ENCODE data around the gene SUMO3. TPM values are rescaled to one million over a fixed set of nuclear protein-coding genes. Genes with fewer than 3 reads are reported as not detected.

SUMO3 gene
- total and polyA plus RNA-seq, 4 donors: 35.1 to 51.0 (median 40.6) TPM

DNA sequence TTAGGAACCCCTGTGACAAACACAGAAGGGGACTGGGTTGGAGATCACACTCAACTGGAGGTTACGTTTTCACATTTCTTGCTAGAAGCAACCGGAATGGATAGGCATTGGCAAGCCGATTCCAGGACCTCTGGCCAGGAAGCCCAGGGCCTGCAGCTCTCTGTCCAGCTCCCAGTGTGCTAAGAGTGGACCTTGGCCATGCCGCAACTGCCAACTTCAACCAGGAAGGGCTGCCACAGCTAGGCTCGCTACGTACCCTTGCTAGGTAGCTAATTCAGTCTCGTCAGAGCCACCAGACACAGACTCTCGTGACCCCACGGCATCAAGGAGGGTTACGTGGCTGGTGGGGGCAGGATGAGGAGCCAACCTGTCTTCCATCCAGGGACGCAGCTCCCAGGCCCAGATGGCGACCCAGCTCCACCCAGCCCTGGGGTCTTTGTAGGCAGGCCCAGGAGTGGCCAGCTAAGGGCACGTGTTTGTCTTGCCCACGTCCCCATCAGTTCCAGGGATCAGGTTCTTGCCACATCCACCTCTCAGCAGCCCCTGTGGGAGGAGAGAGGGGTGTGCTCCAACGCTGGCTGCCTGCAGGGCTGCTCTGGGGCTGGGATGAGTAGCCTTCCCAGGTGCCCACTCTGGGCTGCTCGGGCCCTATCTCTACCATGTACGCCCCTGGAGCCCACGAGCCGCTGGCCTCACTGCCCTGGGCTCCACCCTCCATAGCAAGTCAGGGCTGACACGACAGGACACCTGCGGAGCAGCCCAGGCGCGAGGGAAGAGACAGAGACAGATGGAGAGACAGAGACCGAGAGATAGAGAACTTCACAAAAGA is 55.4 kb downstream of the SUMO3 start:
- peaks cover 4 to 14% (median 7%) of the 10 kb centered on the region in 4 donors for H3K4me1 ChIP-seq (ENCODE audit: control insufficient read depth in 4 of 4, insufficient read depth in 4 of 4, low read length in 3 of 4)
- no peak for DNase-seq (ENCODE audit: low spot score)
- H3K4me3 ChIP-seq (ENCODE audit: low read depth in 1 of 3, low read length in 3 of 3): no peak overlapping the region
- no peaks in the 10 kb centered on the region for H3K36me3 ChIP-seq (ENCODE audit: control insufficient read depth in 4 of 4, insufficient read depth in 3 of 4, low read depth in 1 of 4, low read length in 3 of 4)
- no peaks in the 10 kb centered on the region for H3K9me3 ChIP-seq (ENCODE audit: control insufficient read depth in 4 of 4, low read length in 3 of 4)
- H3K27me3 ChIP-seq (ENCODE audit: control insufficient read depth in 4 of 4, insufficient read depth in 4 of 4, low read length in 3 of 4): no peaks in the 10 kb centered on the region
- 71% methylated on average over 24 of the region's 24 CpGs for WGBS
- H3K27ac ChIP-seq (ENCODE audit: low read depth in 1 of 2, low read length in 2 of 2): no peak overlapping the region
- peak; percentile 83 to 85 for TF ChIP-seq HNF4A (conservative IDR thresholded peaks at IDR 0.05)
- TF ChIP-seq, protein P1, sequence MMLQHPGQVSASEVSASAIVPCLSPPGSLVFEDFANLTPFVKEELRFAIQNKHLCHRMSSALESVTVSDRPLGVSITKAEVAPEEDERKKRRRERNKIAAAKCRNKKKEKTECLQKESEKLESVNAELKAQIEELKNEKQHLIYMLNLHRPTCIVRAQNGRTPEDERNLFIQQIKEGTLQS (IDR thresholded peaks at IDR 0.05): no peak
- no peak for TF ChIP-seq RAD21 (IDR thresholded peaks at IDR 0.05)
- no peak for TF ChIP-seq TAF1 (conservative IDR thresholded peaks at IDR 0.05)
- peak; percentile 50 for TF ChIP-seq HNF4G (IDR thresholded peaks at IDR 0.05)
- TF ChIP-seq, protein P2, sequence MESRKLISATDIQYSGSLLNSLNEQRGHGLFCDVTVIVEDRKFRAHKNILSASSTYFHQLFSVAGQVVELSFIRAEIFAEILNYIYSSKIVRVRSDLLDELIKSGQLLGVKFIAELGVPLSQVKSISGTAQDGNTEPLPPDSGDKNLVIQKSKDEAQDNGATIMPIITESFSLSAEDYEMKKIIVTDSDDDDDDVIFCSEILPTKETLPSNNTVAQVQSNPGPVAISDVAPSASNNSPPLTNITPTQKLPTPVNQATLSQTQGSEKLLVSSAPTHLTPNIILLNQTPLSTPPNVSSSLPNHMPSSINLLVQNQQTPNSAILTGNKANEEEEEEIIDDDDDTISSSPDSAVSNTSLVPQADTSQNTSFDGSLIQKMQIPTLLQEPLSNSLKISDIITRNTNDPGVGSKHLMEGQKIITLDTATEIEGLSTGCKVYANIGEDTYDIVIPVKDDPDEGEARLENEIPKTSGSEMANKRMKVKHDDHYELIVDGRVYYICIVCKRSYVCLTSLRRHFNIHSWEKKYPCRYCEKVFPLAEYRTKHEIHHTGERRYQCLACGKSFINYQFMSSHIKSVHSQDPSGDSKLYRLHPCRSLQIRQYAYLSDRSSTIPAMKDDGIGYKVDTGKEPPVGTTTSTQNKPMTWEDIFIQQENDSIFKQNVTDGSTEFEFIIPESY (IDR thresholded peaks at IDR 0.05): no peak
- TF ChIP-seq SP1 (IDR thresholded peaks at IDR 0.05): peak; percentile 75
- TF ChIP-seq, protein P3, sequence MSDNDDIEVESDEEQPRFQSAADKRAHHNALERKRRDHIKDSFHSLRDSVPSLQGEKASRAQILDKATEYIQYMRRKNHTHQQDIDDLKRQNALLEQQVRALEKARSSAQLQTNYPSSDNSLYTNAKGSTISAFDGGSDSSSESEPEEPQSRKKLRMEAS (IDR thresholded peaks at IDR 0.05): no peak
- TF ChIP-seq, protein P4, sequence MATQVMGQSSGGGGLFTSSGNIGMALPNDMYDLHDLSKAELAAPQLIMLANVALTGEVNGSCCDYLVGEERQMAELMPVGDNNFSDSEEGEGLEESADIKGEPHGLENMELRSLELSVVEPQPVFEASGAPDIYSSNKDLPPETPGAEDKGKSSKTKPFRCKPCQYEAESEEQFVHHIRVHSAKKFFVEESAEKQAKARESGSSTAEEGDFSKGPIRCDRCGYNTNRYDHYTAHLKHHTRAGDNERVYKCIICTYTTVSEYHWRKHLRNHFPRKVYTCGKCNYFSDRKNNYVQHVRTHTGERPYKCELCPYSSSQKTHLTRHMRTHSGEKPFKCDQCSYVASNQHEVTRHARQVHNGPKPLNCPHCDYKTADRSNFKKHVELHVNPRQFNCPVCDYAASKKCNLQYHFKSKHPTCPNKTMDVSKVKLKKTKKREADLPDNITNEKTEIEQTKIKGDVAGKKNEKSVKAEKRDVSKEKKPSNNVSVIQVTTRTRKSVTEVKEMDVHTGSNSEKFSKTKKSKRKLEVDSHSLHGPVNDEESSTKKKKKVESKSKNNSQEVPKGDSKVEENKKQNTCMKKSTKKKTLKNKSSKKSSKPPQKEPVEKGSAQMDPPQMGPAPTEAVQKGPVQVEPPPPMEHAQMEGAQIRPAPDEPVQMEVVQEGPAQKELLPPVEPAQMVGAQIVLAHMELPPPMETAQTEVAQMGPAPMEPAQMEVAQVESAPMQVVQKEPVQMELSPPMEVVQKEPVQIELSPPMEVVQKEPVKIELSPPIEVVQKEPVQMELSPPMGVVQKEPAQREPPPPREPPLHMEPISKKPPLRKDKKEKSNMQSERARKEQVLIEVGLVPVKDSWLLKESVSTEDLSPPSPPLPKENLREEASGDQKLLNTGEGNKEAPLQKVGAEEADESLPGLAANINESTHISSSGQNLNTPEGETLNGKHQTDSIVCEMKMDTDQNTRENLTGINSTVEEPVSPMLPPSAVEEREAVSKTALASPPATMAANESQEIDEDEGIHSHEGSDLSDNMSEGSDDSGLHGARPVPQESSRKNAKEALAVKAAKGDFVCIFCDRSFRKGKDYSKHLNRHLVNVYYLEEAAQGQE (IDR thresholded peaks at IDR 0.05): no peak
- H3K9ac ChIP-seq (ENCODE audit: low read depth in 1 of 2, low read length in 2 of 2): no peak overlapping the region

DNA sequence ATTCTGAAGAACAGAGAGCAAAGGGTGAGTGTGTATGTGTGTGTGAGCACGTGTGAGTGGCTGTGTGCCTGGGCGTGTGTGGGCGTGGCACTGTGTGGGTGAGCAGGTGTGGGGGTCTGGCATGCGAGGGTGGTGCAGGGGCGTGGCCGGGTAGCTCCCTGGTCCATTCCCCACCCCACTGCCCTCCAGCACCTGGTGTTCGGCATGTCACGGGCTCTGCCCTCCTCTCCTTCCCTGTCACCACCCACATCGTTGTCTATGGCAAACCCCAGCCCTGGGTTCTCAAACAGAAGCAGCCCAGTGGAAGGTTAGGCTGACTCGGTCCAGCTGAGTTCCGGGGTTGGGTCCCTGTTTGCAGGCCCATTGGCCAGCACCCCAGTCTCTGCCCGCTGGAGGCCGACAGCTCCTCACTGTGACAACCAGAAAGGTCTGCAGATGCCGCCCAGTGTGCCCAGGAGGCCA is 56.1 kb downstream of the SUMO3 start:
- 82% methylated on average over 14 of the region's 14 CpGs for WGBS
- Histone ChIP-seq H3K9ac (ENCODE audit: low read depth in 1 of 2, low read length in 2 of 2) (no peak overlapping the region), H3K9me3 (ENCODE audit: control insufficient read depth in 4 of 4, low read length in 3 of 4) (no peaks in the 10 kb centered on the region), H3K4me1 (ENCODE audit: control insufficient read depth in 4 of 4, insufficient read depth in 4 of 4, low read length in 3 of 4) (peaks cover 4 to 14% (median 7%) of the 10 kb centered on the region in 4 donors), H3K36me3 (ENCODE audit: control insufficient read depth in 4 of 4, insufficient read depth in 3 of 4, low read depth in 1 of 4, low read length in 3 of 4) (no peaks in the 10 kb centered on the region), H3K27ac (ENCODE audit: low read depth in 1 of 2, low read length in 2 of 2) (no peak overlapping the region), H3K4me3 (ENCODE audit: low read depth in 1 of 3, low read length in 3 of 3) (no peak overlapping the region), H3K27me3 (ENCODE audit: control insufficient read depth in 4 of 4, insufficient read depth in 4 of 4, low read length in 3 of 4) (no peaks in the 10 kb centered on the region)
- no peak for DNase-seq (ENCODE audit: low spot score)
- TF ChIP-seq YY1 (IDR thresholded peaks at IDR 0.05) (no peak), FOXA2 (IDR thresholded peaks at IDR 0.05) (no peak), SP1 (IDR thresholded peaks at IDR 0.05) (no peak), RAD21 (IDR thresholded peaks at IDR 0.05) (no peak), EGR1 (IDR thresholded peaks at IDR 0.05; ENCODE audit: low read depth in 2 of 2) (no peak), HNF4A (conservative IDR thresholded peaks at IDR 0.05) (no peak), HNF4G (IDR thresholded peaks at IDR 0.05) (no peak), FOXA1 (IDR thresholded peaks at IDR 0.05) (no peak), GABPA (IDR thresholded peaks at IDR 0.05 in 1 of 2, conservative IDR thresholded peaks at IDR 0.05 in 1 of 2) (no peak), TAF1 (conservative IDR thresholded peaks at IDR 0.05) (no peak), NR2F2 (IDR thresholded peaks at IDR 0.05) (no peak)
- TF ChIP-seq, protein P2 (IDR thresholded peaks at IDR 0.05): no peak
- TF ChIP-seq, protein P5, sequence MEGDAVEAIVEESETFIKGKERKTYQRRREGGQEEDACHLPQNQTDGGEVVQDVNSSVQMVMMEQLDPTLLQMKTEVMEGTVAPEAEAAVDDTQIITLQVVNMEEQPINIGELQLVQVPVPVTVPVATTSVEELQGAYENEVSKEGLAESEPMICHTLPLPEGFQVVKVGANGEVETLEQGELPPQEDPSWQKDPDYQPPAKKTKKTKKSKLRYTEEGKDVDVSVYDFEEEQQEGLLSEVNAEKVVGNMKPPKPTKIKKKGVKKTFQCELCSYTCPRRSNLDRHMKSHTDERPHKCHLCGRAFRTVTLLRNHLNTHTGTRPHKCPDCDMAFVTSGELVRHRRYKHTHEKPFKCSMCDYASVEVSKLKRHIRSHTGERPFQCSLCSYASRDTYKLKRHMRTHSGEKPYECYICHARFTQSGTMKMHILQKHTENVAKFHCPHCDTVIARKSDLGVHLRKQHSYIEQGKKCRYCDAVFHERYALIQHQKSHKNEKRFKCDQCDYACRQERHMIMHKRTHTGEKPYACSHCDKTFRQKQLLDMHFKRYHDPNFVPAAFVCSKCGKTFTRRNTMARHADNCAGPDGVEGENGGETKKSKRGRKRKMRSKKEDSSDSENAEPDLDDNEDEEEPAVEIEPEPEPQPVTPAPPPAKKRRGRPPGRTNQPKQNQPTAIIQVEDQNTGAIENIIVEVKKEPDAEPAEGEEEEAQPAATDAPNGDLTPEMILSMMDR (IDR thresholded peaks at IDR 0.05; ENCODE audit: low read depth, low read length, missing input control): no peak
- TF ChIP-seq, protein P3 (IDR thresholded peaks at IDR 0.05): no peak
- TF ChIP-seq, protein P1 (IDR thresholded peaks at IDR 0.05): no peak
